ENCODE measurements around the gene DGCR2.

DNA sequence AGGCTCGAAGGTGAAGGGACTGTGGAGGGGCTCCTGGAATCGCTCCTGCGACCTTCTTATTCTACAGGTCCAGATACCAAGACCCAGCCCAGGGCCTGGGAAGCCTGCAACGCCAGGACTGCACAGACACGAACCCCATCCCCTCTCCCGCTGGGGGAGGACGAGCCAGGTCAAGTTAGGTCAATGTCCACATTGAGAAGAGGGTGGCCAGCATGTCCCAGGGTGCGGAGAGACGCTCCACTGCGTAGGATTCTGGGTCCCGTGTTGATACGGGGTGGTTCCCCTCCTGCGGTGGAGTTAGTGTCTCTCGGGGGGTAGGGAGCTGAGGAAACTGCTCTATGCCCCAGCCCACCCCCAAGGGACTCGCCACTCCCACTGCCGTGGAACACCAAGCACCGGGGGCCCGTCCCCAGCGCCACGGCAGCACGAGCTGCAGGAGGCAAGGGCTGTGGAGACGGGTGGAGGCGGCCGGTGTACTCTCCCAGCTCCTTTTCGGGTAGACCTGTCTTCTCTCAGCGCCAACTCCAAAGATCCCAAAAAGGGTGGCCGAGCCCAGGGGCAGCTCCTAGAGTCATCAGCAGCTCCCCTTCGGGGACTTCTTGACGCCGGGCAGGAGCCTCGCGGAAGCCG lies 26.3 kb upstream of the DGCR2 start:
- TF ChIP-seq EZH2 (IDR thresholded peaks at IDR 0.05; ENCODE audit: insufficient read depth, poor library complexity, severe bottlenecking) (no peak), EZH2phosphoT487 (IDR thresholded peaks at IDR 0.05; ENCODE audit: insufficient read depth, low read depth) (no peak)

Measured in GM23248 (cell line).